Germinal center (tissue), 1 donor: Measurements from ENCODE around the gene LATS2.
"Not testable (repeated sequence)": the region's sequence is repeated elsewhere in the genome, so short reads cannot be mapped to it uniquely, and the experiment has no call there.

Experiments used
- DNase-seq: peaks from one replicate; pipeline ENCODE4 v3.0.0; 2012; ENCODE audit warnings: mixed read lengths, low spot score

Gene LATS2

DNA sequence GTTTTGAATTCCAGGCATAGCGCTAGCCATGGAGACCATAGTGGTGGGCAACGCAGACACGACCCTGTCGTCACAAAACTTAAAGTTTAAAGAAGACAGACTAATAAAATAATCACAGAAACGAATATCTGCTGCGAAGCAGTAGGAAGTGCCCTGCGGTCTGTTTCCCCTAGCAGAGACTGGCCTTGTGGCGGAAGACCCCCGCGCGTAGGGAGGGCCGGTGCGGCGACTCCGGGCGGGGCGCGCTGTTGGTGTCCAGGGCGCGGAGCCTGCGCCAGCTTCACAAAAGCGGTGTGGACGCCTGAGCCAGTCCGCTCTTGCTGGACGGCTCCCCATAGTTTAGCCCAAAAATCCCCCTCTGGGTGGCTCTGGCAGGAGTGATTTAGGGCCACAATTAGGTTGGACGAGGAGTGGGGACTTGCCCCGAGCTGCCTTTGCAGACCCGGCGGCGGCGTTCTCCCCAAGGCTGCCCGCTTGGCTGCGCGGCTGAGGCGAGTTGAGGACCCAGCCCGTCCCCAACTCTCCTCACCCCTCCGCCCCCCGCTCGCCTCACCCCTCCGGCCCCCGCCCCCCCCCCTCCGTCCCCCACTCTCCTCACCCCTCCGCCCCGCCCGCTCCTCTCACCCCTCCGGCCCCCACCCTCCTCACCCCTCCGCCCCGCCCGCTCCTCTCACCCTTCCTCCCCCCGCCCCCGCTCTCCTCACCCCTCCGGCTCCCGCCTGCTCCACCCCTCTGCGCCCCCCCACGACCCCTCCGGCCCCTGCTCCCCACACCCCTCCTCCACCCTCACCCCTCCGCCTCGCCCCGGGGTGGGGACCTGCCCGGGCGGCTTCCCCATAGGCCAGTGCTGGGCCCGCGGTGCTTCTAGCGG lies 14.2 kb upstream of the LATS2 start:
- no peak for DNase-seq

DNA sequence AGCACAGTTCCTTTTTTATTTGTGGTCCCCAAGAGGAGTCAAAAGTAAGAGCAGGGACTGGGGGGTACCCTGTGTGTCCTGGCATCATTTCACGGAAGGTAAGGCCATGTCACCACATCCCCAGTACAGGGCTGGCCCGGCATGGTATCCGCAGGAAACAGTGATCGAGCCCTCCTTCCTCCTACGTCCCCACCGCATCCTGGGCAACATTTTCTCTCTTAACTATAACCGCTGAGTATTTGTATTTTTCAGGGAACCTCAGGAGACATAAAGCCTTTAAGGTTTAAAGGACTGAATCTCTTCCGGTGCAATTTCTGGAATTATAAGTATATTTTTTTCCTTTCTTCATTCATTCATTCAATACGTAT lies 13.6 kb upstream of the LATS2 start:
- DNase-seq: no peak

DNA sequence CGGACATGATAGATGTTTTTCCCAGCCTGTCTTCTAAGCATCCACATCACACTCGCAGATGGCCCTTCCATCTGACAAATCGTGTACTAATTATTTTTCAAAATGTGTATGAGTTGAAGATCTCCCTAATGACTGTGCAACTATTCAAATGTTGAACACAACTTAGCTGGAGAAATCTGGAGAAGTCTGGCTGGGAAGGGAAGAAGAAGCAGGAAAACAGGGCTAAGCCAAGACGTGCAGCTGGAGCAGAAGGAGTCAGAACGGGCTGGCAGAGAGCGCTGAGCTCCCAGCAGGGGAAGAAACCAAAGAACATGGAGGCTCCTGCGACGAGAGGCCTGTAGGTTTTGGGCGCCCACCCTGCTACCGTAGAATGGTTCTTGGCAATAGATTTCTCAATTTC lies 13.2 kb upstream of the LATS2 start:
- no peak for DNase-seq

DNA sequence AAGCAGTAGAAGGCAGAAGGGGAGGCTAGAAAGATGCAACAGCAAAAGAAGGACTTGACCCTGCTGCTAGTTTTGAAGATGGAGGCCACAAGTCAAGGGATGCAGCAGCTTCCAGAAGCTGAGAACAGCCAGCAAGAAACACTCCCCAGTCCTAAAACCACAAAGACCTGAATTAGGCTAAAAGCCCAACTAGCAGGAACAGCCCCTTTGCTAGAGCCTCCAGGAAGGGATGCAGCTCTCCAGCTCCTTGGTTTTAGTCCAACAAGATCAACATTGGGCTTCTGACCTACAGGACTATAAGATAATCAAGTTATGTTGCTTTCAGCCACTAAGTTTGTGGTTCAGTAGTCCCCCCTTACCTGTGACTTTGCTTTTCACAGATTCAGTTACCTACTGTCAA lies 10.5 kb upstream of the LATS2 start:
- DNase-seq: no peak

DNA sequence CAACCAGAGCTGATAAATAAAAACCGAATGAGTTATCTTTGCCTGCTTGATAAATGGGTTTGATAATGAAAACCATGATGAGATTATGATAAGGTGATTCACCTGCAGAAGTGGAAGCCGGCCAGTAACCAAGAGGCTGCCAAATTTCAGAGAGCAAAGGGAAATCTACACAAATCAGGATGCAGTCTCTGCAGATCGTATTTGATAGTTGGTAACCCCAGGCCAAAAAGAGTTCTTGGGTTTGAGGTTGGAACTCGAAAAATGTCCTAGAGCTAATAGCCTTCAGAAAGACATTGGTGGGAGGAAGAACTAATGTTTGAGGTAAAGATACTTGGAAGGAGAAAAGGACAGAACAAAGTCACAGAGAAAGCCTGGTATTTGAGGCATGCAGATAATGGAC lies 9.6 kb upstream of the LATS2 start:
- DNase-seq: no peak

DNA sequence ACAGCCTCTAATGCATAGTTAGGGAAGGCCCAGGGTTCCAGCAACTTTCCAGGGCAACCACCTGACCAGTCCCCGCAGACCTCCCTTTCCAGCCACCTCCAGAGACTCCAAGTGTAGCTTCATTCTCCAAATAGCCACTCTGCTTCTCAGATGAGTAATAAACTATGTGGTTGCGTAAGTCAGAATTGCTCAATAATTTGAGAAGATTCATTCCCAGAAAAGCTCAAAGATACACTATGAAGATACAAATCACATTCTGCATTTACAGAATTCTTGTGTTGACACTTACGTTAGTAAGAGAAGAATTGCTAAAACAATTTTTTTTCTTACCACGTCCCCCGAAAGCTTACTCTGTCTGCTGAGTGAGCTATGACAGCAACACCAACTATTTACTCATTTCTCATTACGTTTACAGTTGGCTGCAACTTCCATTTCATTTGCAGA lies 8.2 kb upstream of the LATS2 start:
- no peak for DNase-seq

DNA sequence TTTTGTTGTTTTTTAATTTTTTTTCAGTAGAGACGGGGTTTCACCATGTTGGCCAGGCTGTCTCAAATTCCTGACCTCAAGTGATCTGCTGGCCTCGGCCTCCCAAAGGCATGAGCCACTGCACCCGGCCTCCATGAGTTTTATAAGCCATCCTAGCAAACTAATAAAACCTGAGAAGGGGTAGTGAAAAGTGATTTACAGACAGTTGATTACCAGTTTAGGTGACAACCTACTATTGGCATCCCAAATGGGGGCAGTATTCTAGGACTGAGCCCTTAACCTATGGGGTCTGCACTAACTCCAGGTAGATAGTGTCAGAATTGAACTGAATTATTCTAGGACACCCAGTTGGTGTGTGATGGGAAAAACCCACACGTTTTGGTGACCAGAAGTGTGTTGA lies 6.5 kb upstream of the LATS2 start:
- DNase-seq: no peak

DNA sequence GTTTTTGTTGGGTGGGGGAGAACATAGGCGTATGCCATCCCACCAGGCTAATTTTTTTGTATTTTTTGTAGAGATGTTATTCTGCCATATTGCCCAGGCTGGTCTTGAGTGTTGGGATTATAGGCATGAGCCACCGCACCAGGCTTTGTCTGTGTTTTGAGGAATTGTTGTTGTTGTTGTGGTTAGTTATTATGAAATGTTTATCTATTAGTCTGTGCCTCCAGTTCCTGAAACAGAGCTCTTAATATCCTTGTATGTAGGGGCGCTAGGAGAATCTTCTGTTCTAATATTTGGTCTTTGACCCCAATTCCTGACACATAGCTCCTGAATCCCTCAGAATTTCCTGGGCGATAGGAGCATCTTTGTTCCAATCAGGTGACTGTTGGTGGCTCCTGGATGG lies 5.6 kb upstream of the LATS2 start:
- DNase-seq: no peak

DNA sequence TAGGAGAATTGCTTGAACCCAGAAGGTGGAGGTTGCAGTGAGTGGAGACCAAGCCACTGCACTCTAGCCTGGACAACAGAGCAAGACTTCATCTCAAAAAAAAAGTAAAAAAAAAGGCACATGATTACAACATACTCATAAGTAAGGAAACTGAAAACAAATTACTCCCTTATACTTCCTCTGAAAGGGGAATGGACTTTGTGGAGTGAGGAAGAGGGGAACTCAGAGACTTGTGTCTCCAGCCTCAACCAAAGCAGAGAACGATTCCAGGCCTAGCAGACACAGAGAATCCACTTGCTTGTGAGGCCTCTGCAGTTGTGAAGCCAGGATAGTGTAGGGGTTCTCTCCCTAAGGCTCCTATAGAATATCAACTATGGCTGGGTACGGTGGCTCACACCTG lies 4.3 kb upstream of the LATS2 start:
- no peak for DNase-seq

DNA sequence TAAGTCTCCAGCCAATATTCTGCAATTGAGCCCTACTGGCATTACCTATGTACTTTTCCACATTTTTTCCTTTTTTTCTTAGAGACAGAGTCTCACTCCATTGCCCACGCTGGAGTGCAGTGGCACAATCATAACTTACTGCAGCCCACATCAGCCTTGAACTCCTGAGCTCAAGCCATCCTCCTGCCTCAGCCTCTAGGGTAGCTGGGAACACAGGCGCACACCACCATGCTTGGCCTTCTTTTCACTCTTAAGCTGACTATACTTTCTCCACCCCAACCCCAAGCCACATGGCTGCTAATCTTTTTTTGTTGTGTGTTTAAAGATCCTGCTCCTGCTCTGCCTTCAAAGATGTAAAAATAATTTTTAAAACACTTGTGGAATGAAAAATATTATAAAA lies 1.6 kb upstream of the LATS2 start:
- DNase-seq: no peak

DNA sequence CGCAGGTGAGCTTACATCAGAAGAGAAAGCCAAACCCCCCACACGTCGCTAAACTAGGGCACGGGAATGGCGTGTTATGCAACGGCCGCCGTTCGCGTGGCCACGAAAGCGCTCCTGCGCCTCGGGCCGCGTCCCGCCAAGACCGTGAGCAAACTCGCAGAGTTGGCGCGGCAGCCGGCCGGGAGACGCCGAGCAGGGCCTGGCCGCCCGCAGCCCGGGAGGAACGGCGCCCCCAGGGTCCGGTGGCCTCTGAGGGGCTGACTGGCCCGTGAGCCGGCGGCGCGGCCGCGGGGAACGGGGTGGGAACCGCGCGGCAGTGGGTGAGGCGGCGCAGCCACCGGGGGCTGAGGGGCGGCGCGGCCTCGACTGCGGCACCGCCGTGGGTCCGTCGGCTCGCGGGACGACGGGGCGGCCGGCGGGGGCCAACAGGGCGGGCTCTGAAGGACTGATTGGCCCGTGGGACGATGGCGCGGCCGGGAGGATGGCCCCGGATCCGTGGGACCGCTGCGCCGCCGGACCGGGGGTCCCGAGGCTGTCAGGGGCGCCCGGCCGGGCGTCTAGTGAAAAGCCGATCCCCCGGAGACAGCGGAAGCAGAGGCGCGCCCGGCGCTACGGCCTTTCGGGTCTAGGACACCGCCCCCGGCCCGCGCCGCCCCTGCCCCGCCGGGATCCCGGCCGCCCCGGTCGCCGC lies 903 bp downstream of the LATS2 start:
- no peak for DNase-seq

DNA sequence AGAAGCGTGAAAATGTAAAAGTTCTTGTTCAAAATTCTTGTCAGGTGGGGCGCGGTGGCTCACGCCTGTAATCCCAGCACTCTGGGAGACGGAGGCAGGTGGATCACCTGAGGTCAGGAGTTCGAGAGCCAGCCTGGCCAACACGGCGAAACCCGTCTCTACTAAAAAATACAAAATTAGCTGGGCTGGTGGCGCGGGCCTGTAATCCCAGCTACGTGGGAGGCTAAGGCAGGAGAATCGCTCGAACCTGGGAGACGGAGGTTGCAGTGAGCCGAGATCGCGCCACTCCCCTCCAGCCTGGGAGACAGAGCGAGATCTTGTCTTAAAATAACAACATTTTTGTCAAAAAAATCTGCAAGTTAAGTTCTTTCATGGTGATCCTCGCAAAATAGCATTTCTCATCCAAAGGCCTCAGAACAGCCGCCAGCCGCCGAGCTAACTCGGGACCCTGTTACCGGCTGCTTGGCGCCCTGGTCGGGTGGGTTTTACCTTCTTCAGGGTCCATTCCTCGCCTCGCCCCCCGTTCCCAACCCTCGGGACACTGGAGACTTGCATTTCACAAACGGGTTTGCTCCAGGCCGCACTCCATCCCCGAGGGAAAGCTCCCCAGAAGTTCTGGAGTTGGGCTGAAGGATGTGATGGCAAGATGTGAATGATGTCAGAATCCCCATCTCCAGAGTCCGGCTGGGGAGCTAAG lies 1.6 kb downstream of the LATS2 start:
- DNase-seq: no peak

DNA sequence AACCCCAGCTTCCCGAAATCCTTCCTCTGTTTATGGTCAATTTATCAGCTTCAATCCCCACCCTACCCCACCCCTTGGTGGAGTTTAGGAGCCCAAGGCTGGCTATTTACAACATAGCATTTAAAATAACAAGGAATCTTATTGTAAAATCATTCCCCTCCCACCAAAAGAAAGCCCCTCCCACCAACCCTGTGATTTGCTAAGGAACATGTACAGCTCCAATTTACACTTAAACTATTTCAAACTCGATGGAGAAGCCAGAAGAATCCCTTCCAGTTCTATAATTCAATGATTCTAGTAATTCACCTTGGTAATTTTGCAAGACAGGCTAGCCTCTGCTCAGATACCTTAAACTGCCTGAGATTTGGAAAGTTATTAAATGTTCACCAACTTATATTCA lies 3.0 kb downstream of the LATS2 start:
- no peak for DNase-seq

DNA sequence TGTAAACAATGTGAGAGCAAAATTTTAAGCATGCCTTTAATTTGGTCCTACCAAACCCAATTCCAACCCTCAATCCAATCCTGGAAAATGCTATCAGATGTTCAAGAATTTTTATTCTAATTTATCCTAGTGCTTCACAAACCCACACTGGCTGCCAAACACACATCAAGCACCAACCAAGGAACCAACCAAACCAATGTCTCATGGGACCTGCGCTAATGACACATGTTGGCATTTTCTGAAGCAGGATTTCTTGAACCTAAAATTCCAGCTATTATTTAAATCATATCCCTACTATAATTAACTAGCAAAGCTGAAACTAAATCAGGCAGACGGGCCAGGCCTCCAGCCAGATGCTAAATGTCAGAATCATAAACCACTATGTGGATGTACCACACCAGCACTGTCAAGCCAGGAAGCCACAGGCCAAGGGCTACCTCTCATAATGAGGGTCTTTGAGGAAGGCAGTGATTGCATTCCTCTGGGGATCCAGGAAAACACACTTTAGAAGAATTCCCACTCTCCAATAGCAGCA lies 5.8 kb downstream of the LATS2 start:
- DNase-seq: no peak

DNA sequence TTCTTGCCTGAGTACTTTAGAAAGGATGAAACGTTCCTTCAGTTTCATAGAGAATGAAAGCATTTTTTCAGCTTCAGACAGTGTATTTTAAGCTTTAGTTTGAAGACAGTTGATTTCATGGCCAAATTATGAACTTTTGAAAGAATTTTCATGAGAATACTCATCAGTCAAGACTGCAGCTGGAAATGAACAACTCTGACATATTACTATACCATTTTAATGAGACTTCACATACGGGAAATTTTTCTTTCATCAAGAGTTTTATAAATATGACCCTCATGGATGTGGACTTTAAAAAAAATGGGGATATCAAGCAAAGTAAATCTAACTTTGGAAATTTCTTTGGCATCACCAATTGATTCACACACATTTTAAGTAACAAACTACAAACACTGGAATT lies 6.4 kb downstream of the LATS2 start:
- no peak for DNase-seq

DNA sequence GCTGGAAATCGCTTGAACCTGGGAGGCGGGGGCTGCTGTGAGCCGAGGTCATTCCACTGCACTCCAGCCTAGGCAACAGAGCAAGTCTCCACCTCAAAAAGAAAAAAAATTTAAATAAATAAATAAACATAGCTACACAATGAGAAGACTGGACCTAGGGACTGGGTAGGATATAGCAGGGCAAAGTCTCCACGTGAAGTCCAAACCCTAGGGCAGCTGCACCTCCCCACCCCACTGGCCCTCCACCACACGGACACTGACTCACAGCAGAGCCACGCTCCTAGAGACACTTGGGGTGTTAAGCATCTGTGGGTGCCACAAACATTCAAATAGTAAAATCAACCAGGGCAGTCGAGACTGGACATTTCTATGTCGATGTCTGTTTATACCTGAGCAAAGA lies 7.1 kb downstream of the LATS2 start:
- DNase-seq: no peak

DNA sequence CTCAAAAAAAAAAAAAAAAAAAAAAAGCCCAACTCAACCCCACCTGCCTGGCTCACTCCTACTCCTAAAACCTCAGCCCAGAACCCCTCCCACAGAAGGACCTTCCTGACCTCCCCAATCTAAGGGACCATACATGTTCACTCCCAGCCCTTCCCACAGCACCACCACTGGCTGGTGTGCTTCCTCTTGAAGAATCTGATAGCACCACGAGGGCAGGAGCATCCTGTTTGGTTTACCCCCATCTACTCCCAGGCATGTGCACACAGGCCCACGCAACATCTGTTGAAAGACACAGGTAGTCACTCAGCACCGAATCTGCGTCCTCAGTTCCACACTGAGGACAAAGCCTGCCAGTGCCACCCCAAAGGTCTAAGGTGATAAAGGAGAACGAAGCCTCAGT lies 8.2 kb downstream of the LATS2 start:
- DNase-seq: no peak

DNA sequence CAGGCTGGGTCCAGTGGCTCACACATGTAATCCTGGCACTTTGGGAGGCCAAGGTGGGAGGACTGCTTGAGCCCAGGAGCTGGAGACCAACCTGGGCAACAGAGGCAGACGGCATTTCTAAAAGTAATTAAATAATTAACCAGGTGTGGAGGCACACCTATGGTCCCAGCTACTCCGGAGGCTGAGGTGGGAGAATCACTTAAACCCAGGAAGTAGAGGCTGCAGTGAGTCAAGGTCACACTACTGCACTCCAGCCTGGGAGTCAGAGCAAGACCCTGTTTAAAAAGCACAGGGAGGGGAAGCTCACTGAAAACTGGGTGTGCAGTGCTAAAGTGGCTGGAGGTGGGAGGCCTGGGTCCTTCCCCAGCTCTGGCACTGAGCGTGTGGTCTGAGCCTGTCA lies 9.7 kb downstream of the LATS2 start:
- DNase-seq: no peak

DNA sequence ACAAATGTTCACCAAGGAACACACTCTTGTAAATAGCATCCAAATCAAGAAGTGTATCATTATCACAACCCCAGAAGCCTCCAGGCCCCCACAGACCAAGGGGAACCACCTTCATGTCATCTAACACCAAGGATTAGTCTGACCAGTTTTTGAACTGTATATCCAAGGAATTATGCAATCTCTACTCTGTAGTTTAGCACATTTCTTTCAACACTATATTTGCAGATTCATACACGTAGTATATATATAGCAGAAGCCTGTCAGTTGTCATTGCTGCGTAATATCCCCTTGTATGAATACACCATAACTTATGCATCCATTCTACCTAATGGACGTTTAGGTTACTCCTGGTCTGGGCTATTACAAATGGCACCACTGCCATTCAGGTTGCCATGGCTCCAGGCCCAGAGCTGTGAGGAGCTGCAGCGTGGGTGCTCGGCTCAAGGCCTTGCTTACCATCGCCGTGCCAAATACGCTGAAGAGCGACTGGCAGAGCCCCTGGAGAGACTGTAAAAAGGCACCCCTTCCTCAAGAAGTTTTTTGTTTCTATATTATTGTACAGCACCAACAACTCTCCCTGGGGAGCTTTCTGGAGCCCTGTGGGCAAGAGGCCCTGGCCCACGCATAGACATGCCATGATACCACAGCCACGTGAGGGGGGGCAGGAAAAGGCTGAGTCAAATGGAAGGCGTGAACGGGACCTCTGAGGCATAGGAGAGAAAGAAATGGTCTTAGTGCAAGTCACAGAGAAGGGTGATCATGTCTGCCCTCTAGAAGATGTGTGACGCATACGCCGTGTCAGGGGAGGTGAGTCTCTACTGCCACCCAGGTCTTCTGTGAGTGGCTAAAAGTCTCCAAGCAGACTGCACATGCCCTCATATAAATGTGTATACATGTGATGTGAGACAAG lies 10.8 kb downstream of the LATS2 start:
- no peak for DNase-seq

DNA sequence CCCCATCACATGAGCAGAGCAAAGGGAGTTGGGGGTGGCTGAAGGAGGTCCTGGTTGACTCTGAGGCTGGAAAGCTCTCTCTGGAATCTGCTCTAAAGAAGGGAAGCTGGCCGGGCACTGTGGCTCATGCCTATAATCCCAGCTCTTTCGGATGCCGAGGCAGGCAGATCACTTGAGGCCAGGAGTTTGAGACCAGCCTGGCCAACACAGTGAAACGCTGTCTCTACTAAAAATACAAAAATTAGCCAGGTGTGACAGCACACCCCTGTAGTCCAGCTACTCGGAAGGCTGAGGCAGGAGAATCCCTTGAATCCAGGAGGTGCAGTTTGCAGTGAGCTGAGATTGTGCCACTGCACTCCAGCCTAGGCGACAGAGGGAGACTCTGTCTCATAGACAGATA lies 11.7 kb downstream of the LATS2 start:
- not testable (repeated sequence) for DNase-seq

DNA sequence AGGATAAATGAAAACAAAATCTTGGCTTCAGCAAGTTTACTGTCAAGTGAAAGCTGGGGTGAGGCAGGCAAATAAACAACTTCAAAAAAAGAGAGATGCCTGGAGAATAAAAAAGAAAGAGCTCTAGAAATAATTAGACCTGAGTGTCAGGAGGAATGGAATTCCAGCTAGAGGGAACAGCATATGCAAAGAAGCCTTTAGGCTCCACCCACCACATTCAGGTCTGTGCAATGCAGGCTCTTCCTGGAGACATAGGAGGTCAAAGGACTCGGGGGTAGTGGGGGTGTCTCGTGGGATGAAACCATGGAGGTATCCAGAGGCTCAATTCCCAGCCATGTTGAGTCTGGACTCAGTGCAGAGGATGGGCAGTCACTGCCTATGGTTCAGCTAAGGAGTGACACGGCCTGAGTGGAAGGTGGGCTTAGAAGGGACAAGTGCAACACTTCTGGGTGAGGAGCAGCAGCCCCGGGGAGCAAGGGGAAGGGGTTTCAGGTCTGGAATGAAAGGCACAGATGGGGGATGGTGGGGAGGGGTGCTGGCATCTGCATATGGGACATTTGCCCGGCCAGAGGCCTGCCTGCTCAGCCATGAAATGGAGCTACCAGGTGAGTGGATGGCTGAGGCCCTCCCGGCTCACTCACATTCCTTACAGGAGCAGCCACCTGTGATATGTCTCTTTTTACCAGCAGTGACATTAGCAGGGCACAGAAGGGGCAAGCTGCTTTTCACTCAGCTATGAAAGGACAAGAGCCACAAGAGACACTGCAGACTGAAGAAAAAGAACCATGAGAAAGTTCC lies 12.3 kb downstream of the LATS2 start:
- no peak for DNase-seq
